Left forelimb (tissue), 1 donor: ENCODE data around the gene ZNF569.
"Not testable (repeated sequence)": the region's sequence is repeated elsewhere in the genome, so short reads cannot be mapped to it uniquely, and the experiment has no call there.

Experiments
- DNase-seq: peaks from one replicate; pipeline ENCODE4 v3.0.0-alpha.2; 2018; ENCODE audit warnings: low spot score

The ZNF569 gene

DNA sequence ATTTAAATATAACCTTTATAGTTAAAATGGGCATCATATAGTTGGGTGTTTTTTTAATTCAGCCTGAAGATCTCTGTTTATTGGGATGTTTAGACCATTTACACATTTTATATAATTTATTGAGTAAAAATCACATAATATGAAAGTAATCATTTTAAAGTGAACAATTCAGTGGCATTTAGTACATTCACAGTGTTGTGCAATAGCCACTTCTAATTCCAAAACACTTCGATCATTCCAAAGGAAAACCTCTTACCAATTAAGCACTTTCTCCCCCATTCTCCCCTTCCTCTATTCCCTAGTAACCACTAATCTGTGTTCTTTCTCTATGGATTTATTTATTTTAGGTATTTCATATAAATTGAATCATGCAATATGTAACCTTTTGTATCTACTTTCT, 66.2 kb downstream of the ZNF569 start:
- DNase-seq, result no peak

- DNase-seq, result not testable (repeated sequence)
Measured at GRCh38 chr19:37391399-37391798, 75.8 kb downstream of the ZNF569 start.

- DNase-seq, result no peak
Measured at GRCh38 chr19:37389234-37389633, 78.0 kb downstream of the ZNF569 start.

- peak; percentile 98 for DNase-seq
Measured at GRCh38 chr19:37370880-37371661, 96.2 kb downstream of the ZNF569 start, which contains the start of gene ZNF527. Gene ZNF527, plus strand, starts transcription at chr19:37371099. Its CDS starts 3,100 bp downstream, at chr19:37374199.

GRCh38 chr19:37370386-37370879, 96.8 kb downstream of the ZNF569 start:
- DNase-seq, result not testable (repeated sequence)

DNA sequence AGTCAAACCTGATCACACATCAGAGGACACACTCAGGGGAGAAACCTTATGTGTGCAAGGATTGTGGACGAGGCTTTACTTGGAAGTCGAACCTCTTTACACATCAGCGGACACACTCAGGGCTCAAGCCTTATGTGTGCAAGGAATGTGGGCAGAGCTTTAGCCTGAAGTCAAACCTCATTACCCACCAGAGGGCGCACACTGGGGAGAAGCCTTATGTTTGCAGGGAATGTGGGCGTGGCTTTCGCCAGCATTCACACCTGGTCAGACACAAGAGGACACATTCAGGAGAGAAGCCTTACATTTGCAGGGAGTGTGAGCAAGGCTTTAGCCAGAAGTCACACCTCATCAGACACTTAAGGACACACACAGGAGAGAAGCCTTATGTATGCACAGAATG, 104.5 kb downstream of the ZNF569 start:
- DNase-seq, result no peak

GRCh38 chr19:37361994-37362393, 105.2 kb downstream of the ZNF569 start:
- no peak for DNase-seq
